Measurements from ENCODE around the gene TP53. TPM values are rescaled to one million over a fixed set of nuclear protein-coding genes. Genes with fewer than 3 reads are reported as not detected.
A peak's percentile ranks its signal among the peaks of the same experiment; 100 is the strongest.
"Not testable (repeated sequence)": the region's sequence is repeated elsewhere in the genome, so short reads cannot be mapped to it uniquely, and the experiment has no call there.

TP53 gene
- total RNA-seq, 4 donors from 2014 or later = 19.6 to 27.7 (median 25.1) TPM

- H3K4me3 ChIP-seq = no peak within 1 kb of the TSS
- H3K27me3 ChIP-seq = no peaks in the 10 kb centered on the region
- peaks cover 0 to 6% (median 0%) of the 10 kb centered on the region in 3 donors for H3K36me3 ChIP-seq
- no peaks in the 10 kb centered on the region for H3K9me3 ChIP-seq
- TF ChIP-seq POLR2A (IDR thresholded peaks at IDR 0.05) (no peak), CTCF (IDR thresholded peaks at IDR 0.05) (no peak)
- H3K4me1 ChIP-seq = peaks cover 0 to 24% (median 2%) of the 10 kb centered on the region in 4 donors
- DNase-seq = no peak
- H3K27ac ChIP-seq = peak within 1 kb of the TSS in 2 of 4 donors; percentile 11 to 38
Observed at GRCh38 chr17:7629939-7630571, 57.2 kb downstream of the TP53 start, which contains the start of gene SHBG. Gene SHBG, plus strand, starts transcription at chr17:7630135. Its CDS starts 38 bp downstream, at chr17:7630173.

GRCh38 chr17:7627250-7628121, 59.8 kb downstream of the TP53 start, which contains the start of gene SAT2:
Gene SAT2, minus strand, starts transcription at chr17:7627821. Its CDS starts 186 bp downstream, at chr17:7627635.
- Histone ChIP-seq H3K4me3 (peak within 1 kb of the TSS; percentile 64 to 94 (median 86)), H3K36me3 (peaks cover 0 to 6% (median 0%) of the 10 kb centered on the region in 3 donors), H3K4me1 (peaks cover 0 to 24% (median 2%) of the 10 kb centered on the region in 4 donors), H3K9me3 (no peaks in the 10 kb centered on the region), H3K27ac (peak within 1 kb of the TSS; percentile 80 to 96 (median 94)), H3K27me3 (no peaks in the 10 kb centered on the region)
- TF ChIP-seq POLR2A (IDR thresholded peaks at IDR 0.05) (peak; percentile 77 to 87), CTCF (IDR thresholded peaks at IDR 0.05) (no peak)
- DNase-seq = peak; percentile 94 to 97 (median 96)

GRCh38 chr17:7626956-7627249, 60.4 kb downstream of the TP53 start:
- Histone ChIP-seq H3K9me3 (no peaks in the 10 kb centered on the region), H3K36me3 (peaks cover 0 to 6% (median 0%) of the 10 kb centered on the region in 3 donors), H3K4me3 (peak overlapping the region; percentile 64 to 94 (median 86)), H3K27ac (peak overlapping the region; percentile 80 to 96 (median 94)), H3K27me3 (no peaks in the 10 kb centered on the region), H3K4me1 (peaks cover 0 to 24% (median 2%) of the 10 kb centered on the region in 4 donors)
- TF ChIP-seq CTCF (IDR thresholded peaks at IDR 0.05) (no peak), POLR2A (IDR thresholded peaks at IDR 0.05) (no peak)
- peak in 1 of 3 donors; percentile 50 for DNase-seq

- Histone ChIP-seq H3K4me1 (peaks cover 0 to 24% (median 2%) of the 10 kb centered on the region in 4 donors), H3K9me3 (no peaks in the 10 kb centered on the region), H3K27ac (peak overlapping the region in 3 of 4 donors; percentile 94 to 96 (median 95)), H3K36me3 (peaks cover 0 to 6% (median 0%) of the 10 kb centered on the region in 3 donors), H3K4me3 (peak overlapping the region in 3 of 4 donors; percentile 84 to 94 (median 88)), H3K27me3 (no peaks in the 10 kb centered on the region)
- DNase-seq = no peak
- TF ChIP-seq CTCF (IDR thresholded peaks at IDR 0.05) (no peak), POLR2A (IDR thresholded peaks at IDR 0.05) (no peak)
Observed at GRCh38 chr17:7626307-7626706, 61.0 kb downstream of the TP53 start.

- peak in 1 of 2 donors; percentile 22 for TF ChIP-seq POLR2A (IDR thresholded peaks at IDR 0.05)
- peaks cover 0 to 24% (median 2%) of the 10 kb centered on the region in 4 donors for H3K4me1 ChIP-seq
- not testable (repeated sequence) for H3K9me3 ChIP-seq, H3K27me3 ChIP-seq, H3K36me3 ChIP-seq
- peak overlapping the region in 3 of 4 donors; percentile 94 to 96 (median 95) for H3K27ac ChIP-seq
- peak in 2 of 3 donors; percentile 60 to 61 for DNase-seq
- peak overlapping the region in 1 of 4 donors; percentile 84 for H3K4me3 ChIP-seq
Observed at GRCh38 chr17:7625749-7626148, 61.5 kb downstream of the TP53 start.

Data from Peyer's patch (tissue), 4 donors.